Suprapubic skin (tissue), 4 donors: Measurements from ENCODE around the gene ST13. TPM values are rescaled to one million over a fixed set of nuclear protein-coding genes. Genes with fewer than 3 reads are reported as not detected.
"Not testable (repeated sequence)": the region's sequence is repeated elsewhere in the genome, so short reads cannot be mapped to it uniquely, and the experiment has no call there.

ENCODE experiments used
- DNase-seq, 2 donors: peaks; one replicate each; pipeline ENCODE4 v3.0.0-alpha.2; 2019; ENCODE audit warnings: low spot score in 2 of 2
- H3K27ac ChIP-seq: fragments of 200-600 bp; sonication (generic); one replicate; pipeline ENCODE4 v1.5.1; 2019
- H3K27me3 ChIP-seq: fragments of 200-600 bp; sonication (generic); one replicate; pipeline ENCODE4 v1.5.1; 2019
- H3K36me3 ChIP-seq: fragments of 200-600 bp; sonication (generic); one replicate; pipeline ENCODE4 v1.5.1; 2019
- H3K4me1 ChIP-seq: fragments of 200-600 bp; sonication (generic); one replicate; pipeline ENCODE4 v1.5.1; 2019
- H3K4me3 ChIP-seq: fragments of 200-600 bp; sonication (generic); one replicate; pipeline ENCODE4 v1.5.1; 2019; ENCODE audit warnings: mild to moderate bottlenecking
- H3K9me3 ChIP-seq: fragments of 200-600 bp; sonication (generic); one replicate; pipeline ENCODE4 v1.5.1; 2019
- CTCF ChIP-seq, 2 donors: fragments of 200-600 bp in 1 of 2; fragments of 450-650 bp in 1 of 2; sonication (generic) in 1 of 2; IDR thresholded peaks; one replicate each; pipeline ENCODE4 v1.5.1; 2016 to 2019; ENCODE audit warnings: antibody characterized with exemption in 2 of 2, mild to moderate bottlenecking in 1 of 2, moderate library complexity in 1 of 2
- EP300 ChIP-seq: sonication (generic); formaldehyde crosslinking; IDR thresholded peaks from one replicate; pipeline ENCODE4 v1.6.1; 2017; ENCODE audit warnings: antibody characterized with exemption
- POLR2A ChIP-seq, 2 donors: fragments of 450-650 bp; IDR thresholded peaks; one replicate each; pipeline ENCODE4 v1.6.1; 2017; ENCODE audit warnings: antibody characterized with exemption in 2 of 2, mild to moderate bottlenecking in 2 of 2, moderate library complexity in 2 of 2
- POLR2AphosphoS5 ChIP-seq, 3 donors: sonication (generic); formaldehyde crosslinking; IDR thresholded peaks; one replicate each; pipeline ENCODE4 v1.6.1; 2017; ENCODE audit warnings: antibody characterized with exemption in 3 of 3
- WGBS: methylation state at CpG from one replicate; pipeline ENCODE4 v1.1.5; 2018; 5-methylcytosine and 5-hydroxymethylcytosine counted together
- total RNA-seq, 4 donors: library from RNA; depleted of rRNA; stranded (reverse); fragments of >200 nt; gene quantifications; one replicate each; pipeline ENCODE4 v1.1.0, GENCODE V29; 2016

Gene ST13
- total RNA-seq, 4 donors from 2014 or later: 104 to 117 (median 115) TPM

GRCh38 chr22:40838486-40838885 lies 18.0 kb downstream of the ST13 start:
- Histone ChIP-seq H3K27ac (no peak overlapping the region), H3K27me3 (no peaks in the 10 kb centered on the region), H3K9me3 (no peaks in the 10 kb centered on the region), H3K36me3 (peaks cover 83% of the 10 kb centered on the region), H3K4me1 (no peaks in the 10 kb centered on the region), H3K4me3 (no peak overlapping the region)
- TF ChIP-seq POLR2A (IDR thresholded peaks at IDR 0.05) (no peak), EP300 (no peak), CTCF (IDR thresholded peaks at IDR 0.05) (no peak), POLR2AphosphoS5 (IDR thresholded peaks at IDR 0.05) (no peak)
- WGBS: 81% methylated on average over 3 of the region's 3 CpGs
- DNase-seq: no peak

- Histone ChIP-seq H3K4me1 (no peaks in the 10 kb centered on the region), H3K9me3 (no peaks in the 10 kb centered on the region), H3K27me3 (no peaks in the 10 kb centered on the region), H3K36me3 (peaks cover 82% of the 10 kb centered on the region), H3K4me3 (no peak overlapping the region), H3K27ac (no peak overlapping the region)
- WGBS: 95% methylated on average over 3 of the region's 3 CpGs
- TF ChIP-seq POLR2A (IDR thresholded peaks at IDR 0.05) (no peak), EP300 (no peak), CTCF (IDR thresholded peaks at IDR 0.05) (no peak)
- no peak for DNase-seq
Measured at GRCh38 chr22:40834619-40835018, 21.8 kb downstream of the ST13 start.

DNA sequence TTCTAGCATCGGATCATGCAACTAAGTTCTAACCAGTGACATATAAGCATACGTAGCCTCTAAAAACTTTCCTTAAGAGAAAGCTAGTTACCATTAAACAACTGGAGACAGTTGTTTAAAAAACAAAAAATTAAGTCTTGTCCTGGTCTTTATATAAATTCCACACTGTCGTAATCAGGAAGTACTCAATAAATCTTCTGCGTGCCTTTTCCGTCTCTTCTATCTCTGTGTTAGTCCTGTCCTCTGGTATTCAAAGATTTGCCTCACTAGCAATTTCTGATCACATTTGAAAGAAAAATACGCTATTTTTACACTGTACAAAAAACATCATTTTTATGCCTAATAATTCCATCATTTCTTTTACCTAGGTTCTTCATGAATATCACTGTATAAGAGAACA lies 27.3 kb downstream of the ST13 start:
- WGBS: 86% methylated on average over 6 of the region's 6 CpGs
- Histone ChIP-seq H3K4me1 (no peaks in the 10 kb centered on the region), H3K4me3 (no peak overlapping the region), H3K27me3 (no peaks in the 10 kb centered on the region), H3K9me3 (no peaks in the 10 kb centered on the region), H3K27ac (no peak overlapping the region), H3K36me3 (peaks cover 86% of the 10 kb centered on the region)
- DNase-seq: no peak
- TF ChIP-seq EP300: no peak
- TF ChIP-seq POLR2A (IDR thresholded peaks at IDR 0.05): no peak
- no peak for TF ChIP-seq POLR2AphosphoS5 (IDR thresholded peaks at IDR 0.05)
- TF ChIP-seq CTCF (IDR thresholded peaks at IDR 0.05): no peak

DNA sequence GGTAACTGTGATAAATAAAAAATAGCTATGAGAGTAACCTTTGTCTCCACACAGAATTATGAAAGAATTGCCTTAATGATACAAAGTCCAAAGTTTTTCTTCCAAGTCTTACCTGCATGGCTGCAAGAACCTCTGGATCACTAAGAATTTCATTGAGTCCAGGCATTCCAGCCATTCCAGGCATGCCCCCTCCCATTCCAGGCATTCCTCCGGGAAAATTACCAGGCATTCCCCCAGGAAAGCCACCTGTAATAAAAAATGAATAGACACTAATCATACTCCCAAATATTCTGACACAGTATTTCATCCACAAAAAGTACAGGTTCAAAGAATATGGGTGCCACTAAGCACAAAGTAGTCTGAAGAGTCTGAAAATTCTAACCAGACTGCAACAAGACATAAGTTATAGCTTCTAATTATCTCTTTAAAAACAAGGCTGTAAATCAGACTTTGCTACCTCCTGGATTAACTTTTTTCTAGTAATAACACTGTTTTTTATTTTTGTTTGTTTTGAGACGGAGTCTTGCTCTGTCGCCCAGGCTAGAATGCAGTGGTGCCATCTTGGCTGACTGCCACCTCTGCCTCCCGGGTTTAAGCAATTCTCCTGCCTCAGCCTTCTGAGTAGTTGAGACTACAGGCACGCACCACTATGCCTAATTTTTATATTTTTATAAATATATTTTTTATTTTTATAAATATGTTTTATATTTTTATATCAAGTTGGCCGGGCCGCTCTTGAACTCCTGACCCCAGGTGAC lies 29.3 kb downstream of the ST13 start:
- no peak overlapping the region for H3K4me3 ChIP-seq
- no peaks in the 10 kb centered on the region for H3K4me1 ChIP-seq
- no peaks in the 10 kb centered on the region for H3K9me3 ChIP-seq
- H3K27ac ChIP-seq: no peak overlapping the region
- H3K27me3 ChIP-seq: no peaks in the 10 kb centered on the region
- peaks cover 80% of the 10 kb centered on the region for H3K36me3 ChIP-seq
- DNase-seq: no peak
- 82% methylated on average over 7 of the region's 7 CpGs for WGBS
- TF ChIP-seq CTCF (IDR thresholded peaks at IDR 0.05): no peak
- TF ChIP-seq POLR2A (IDR thresholded peaks at IDR 0.05): no peak
- no peak for TF ChIP-seq POLR2AphosphoS5 (IDR thresholded peaks at IDR 0.05)
- TF ChIP-seq EP300: no peak

DNA sequence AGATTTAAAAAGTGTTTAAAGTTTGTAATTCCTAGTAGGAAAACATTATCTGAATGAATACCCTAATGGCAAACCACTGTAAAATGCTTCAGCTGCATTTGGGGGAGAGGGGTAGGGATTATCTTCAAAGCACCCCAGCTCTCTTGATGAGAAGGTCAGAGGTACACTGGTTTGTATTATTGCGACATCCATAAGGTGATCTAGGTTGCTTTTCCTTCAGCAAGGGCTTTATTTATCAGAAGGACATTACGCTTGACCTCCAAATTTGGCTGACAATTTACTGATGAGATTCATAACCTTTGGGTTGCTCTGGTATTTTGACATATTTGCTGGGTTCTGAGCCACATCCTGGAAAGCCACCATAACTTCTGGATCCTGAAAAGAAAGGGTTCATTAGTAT lies 30.1 kb downstream of the ST13 start:
- H3K27ac ChIP-seq, H3K4me1 ChIP-seq, H3K9me3 ChIP-seq, H3K4me3 ChIP-seq, H3K27me3 ChIP-seq, DNase-seq: not testable (repeated sequence)
- peaks cover 71% of the 10 kb centered on the region for H3K36me3 ChIP-seq
- 100% methylated on average over 2 of the region's 2 CpGs for WGBS

DNA sequence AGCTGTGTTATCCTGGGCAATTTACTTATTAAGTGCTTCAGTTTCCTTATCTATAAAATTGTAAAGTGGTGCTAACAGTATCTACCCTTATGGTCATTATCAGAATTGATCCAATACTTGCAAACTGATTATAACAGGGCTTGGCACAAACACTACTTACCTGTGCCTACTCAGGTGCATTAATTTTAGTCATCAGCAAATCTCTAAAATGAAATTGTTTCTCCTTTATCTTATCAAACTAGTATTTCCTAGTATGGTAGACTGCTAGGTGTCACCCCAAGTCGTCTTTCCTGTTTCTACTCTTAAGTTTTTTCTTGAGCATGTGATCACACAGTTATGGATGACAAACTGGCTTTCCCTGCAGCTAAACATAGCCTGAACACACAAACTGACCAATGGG lies 33.0 kb downstream of the ST13 start:
- Histone ChIP-seq H3K27me3 (no peaks in the 10 kb centered on the region), H3K27ac (no peak overlapping the region), H3K36me3 (peaks cover 45% of the 10 kb centered on the region), H3K4me3 (no peak overlapping the region), H3K9me3 (no peaks in the 10 kb centered on the region), H3K4me1 (peaks cover 16% of the 10 kb centered on the region)
- WGBS: 64% methylated on average over 1 of the region's 1 CpG
- TF ChIP-seq POLR2AphosphoS5 (IDR thresholded peaks at IDR 0.05): no peak
- TF ChIP-seq CTCF (IDR thresholded peaks at IDR 0.05): no peak
- no peak for TF ChIP-seq EP300
- TF ChIP-seq POLR2A (IDR thresholded peaks at IDR 0.05): no peak
- DNase-seq: no peak
